Measurements from ENCODE around the gene HSPB8. TPM values are rescaled to one million over a fixed set of nuclear protein-coding genes. Genes with fewer than 3 reads are reported as not detected.

HSPB8 gene
- total RNA-seq, 1 donor from 2014 or later: 47.9 TPM

DNA sequence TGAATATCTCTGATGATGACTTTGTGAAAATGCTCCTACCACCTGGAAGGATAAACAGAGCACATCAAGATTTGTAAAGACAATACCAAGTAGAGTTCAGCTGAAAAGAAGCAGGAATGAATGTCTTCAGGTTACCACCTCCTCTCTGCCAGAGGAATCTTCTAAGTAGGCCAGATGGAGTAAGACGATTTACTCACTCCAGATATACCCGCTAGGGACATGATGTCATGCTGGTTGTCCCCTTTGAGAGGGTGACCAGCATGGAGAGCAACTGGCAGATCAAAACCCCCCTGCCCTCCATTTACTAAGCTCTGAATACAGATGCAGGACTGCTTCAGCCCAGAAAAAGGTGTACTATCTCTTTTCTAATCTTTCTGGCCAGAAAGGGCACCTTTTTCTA lies 39.3 kb upstream of the HSPB8 start:
- intact Hi-C loops (cut with DNase I): no loop called here
- TF ChIP-seq, protein P1, sequence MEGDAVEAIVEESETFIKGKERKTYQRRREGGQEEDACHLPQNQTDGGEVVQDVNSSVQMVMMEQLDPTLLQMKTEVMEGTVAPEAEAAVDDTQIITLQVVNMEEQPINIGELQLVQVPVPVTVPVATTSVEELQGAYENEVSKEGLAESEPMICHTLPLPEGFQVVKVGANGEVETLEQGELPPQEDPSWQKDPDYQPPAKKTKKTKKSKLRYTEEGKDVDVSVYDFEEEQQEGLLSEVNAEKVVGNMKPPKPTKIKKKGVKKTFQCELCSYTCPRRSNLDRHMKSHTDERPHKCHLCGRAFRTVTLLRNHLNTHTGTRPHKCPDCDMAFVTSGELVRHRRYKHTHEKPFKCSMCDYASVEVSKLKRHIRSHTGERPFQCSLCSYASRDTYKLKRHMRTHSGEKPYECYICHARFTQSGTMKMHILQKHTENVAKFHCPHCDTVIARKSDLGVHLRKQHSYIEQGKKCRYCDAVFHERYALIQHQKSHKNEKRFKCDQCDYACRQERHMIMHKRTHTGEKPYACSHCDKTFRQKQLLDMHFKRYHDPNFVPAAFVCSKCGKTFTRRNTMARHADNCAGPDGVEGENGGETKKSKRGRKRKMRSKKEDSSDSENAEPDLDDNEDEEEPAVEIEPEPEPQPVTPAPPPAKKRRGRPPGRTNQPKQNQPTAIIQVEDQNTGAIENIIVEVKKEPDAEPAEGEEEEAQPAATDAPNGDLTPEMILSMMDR (IDR thresholded peaks at IDR 0.05): no peak

GRCh38 chr12:119145367-119145766 lies 33.4 kb upstream of the HSPB8 start:
- ATAC-seq (no peak), DNase-seq (no peak)
- intact Hi-C loops (cut with DNase I): no loop called here
- TF ChIP-seq, protein P1 (IDR thresholded peaks at IDR 0.05): no peak
- H3K27me3 ChIP-seq (ENCODE audit: low read depth): peaks cover 3% of the 10 kb centered on the region
- H3K9me3 ChIP-seq: no peaks in the 10 kb centered on the region
- no peak overlapping the region for H3K4me3 ChIP-seq
- no peaks in the 10 kb centered on the region for H3K36me3 ChIP-seq
- no peak overlapping the region for H3K27ac ChIP-seq
- no peaks in the 10 kb centered on the region for H3K4me1 ChIP-seq

More for the DNA sequence above, 39.3 kb upstream of the HSPB8 start:
- Histone ChIP-seq H3K4me1 (no peaks in the 10 kb centered on the region), H3K9me3 (no peaks in the 10 kb centered on the region), H3K4me3 (no peak overlapping the region), H3K36me3 (no peaks in the 10 kb centered on the region), H3K27me3 (ENCODE audit: low read depth) (no peaks in the 10 kb centered on the region), H3K27ac (no peak overlapping the region)
- DNase-seq (no peak), ATAC-seq (no peak)

DNA sequence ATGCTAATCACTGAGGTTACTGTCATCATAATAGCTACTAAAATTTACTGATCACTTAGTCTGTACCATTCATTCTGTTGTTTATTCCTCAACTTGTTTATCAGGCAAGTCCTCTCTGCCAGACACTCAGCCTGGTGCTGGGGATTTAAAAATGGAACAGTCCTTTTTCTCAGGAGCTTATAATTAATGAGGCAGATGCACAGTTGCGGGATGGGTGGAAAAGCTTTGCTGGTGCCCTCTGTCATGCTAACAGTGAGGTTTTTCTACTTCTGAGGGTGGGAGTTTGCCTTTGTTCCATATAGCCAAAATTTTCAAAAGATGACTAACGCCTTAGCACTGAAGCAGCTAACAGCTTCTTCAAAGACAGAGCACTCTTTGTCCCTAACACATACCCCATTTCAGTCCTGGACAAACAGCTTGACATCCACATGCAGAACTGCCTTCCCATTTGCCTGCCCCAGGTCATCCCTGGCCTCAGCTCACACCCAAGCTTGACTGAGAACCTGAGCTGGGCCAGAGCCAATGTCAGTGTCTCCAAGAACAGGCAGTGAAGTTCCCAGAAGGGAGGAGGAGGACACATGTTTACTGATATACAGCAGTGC lies 30.8 kb upstream of the HSPB8 start:
- intact Hi-C loops (cut with DNase I): no loop called here

GRCh38 chr12:119149270-119149669 lies 29.5 kb upstream of the HSPB8 start:
- no peak for ATAC-seq
- Histone ChIP-seq H3K36me3 (no peaks in the 10 kb centered on the region), H3K4me3 (no peak overlapping the region), H3K9me3 (peaks cover 14% of the 10 kb centered on the region), H3K27me3 (ENCODE audit: low read depth) (peaks cover 3% of the 10 kb centered on the region), H3K27ac (no peak overlapping the region), H3K4me1 (no peaks in the 10 kb centered on the region)
- intact Hi-C loops (cut with DNase I): no loop called here
- TF ChIP-seq, protein P1 (IDR thresholded peaks at IDR 0.05): no peak
- DNase-seq: no peak

More for the DNA sequence above, 30.8 kb upstream of the HSPB8 start:
- Histone ChIP-seq H3K9me3 (peaks cover 14% of the 10 kb centered on the region), H3K4me1 (no peaks in the 10 kb centered on the region), H3K27ac (no peak overlapping the region), H3K27me3 (ENCODE audit: low read depth) (peaks cover 3% of the 10 kb centered on the region), H3K36me3 (no peaks in the 10 kb centered on the region), H3K4me3 (no peak overlapping the region)
- ATAC-seq: no peak
- TF ChIP-seq, protein P1 (IDR thresholded peaks at IDR 0.05): no peak
- DNase-seq: no peak

GRCh38 chr12:119151445-119152026 lies 27.2 kb upstream of the HSPB8 start:
- H3K4me3 ChIP-seq: no peak overlapping the region
- no peaks in the 10 kb centered on the region for H3K27me3 ChIP-seq (ENCODE audit: low read depth)
- H3K9me3 ChIP-seq: peaks cover 14% of the 10 kb centered on the region
- no peaks in the 10 kb centered on the region for H3K36me3 ChIP-seq
- H3K27ac ChIP-seq: no peak overlapping the region
- DNase-seq (no peak), ATAC-seq (no peak)
- intact Hi-C loops (cut with DNase I): no loop called here
- no peaks in the 10 kb centered on the region for H3K4me1 ChIP-seq
- TF ChIP-seq, protein P1 (IDR thresholded peaks at IDR 0.05): no peak

Data from lower lobe of right lung (tissue), 2 donors.